ENCODE data around the gene WNT5B.

DNA sequence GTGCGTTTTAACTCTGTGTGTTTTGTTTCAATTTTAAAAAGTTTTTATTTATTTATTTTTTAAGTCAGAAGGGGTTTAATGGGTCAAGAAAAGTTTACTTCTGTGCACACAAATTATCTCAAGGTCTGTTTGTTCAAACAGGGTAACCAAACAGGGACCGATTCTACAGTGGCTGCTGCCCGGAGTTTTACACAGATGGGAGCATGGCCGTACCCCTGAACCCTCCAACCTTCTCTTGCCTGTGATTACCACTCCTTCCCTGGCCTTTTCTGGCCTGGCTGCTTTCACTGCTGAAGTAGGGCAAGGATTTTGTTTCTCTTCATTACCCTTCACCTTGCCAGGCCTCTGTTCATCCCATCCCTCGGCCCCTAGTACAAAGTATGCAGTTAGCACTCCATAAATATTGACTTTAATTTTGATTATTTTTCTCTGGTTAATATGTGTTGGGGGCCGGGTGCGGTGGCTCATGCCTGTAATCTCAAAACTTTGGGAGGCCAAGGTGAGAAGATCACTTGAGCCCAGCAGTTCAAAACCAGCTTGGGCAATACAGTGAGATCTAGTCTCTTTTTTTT lies 18.9 kb upstream of the WNT5B start:
- no peak for TF ChIP-seq CTCF (conservative IDR thresholded peaks at IDR 0.05; ENCODE audit: low read length)
- no peak for TF ChIP-seq EZH2phosphoT487 (IDR thresholded peaks at IDR 0.05; ENCODE audit: borderline replicate concordance, low read depth, low read length)
